Loucy (cell line): Measurements from ENCODE around the gene NOL4L.

Source experiments
- CTCF ChIP-seq: fragments of 200-600 bp; sonication (generic); conservative IDR thresholded peaks from 2 replicates; pipeline ENCODE4 v1.5.1; 2014; ENCODE audit warnings: mild to moderate bottlenecking, antibody characterized with exemption, low read length
- EZH2phosphoT487 ChIP-seq: fragments of 200-600 bp; IDR thresholded peaks from 2 replicates; pipeline ENCODE4 v1.6.1; 2018; ENCODE audit warnings: antibody characterized with exemption, mild to moderate bottlenecking, moderate library complexity, borderline replicate concordance

- TF ChIP-seq CTCF (no peak), EZH2phosphoT487 (no peak)
These were observed 150.7 kb downstream of the NOL4L start for GRCh38 chr20:32434434-32434833.
